Gastrocnemius medialis (tissue), 4 donors: ENCODE results near the gene FBXO7.

Source experiments
- POLR2A ChIP-seq, 2 donors: fragments of 450-650 bp; IDR thresholded peaks; one replicate each; pipeline ENCODE4 v1.6.1; 2017; ENCODE audit warnings: antibody characterized with exemption in 2 of 2, mild to moderate bottlenecking in 2 of 2, moderate library complexity in 2 of 2
- TF ChIP-seq, protein P1 (sequence below), 5 experiments: fragments of 450-650 bp in 3 of 5; fragments of 200-600 bp in 2 of 5; sonication (generic) in 2 of 5; IDR thresholded peaks in 4 of 5; conservative IDR thresholded peaks in 1 of 5; 1 replicate in 4 of 5; 2 replicates in 1 of 5; pipeline ENCODE4 v1.5.1; 2016 to 2019; ENCODE audit warnings: antibody characterized with exemption in 5 of 5, mild to moderate bottlenecking in 3 of 5, moderate library complexity in 3 of 5

- TF ChIP-seq, protein P1, sequence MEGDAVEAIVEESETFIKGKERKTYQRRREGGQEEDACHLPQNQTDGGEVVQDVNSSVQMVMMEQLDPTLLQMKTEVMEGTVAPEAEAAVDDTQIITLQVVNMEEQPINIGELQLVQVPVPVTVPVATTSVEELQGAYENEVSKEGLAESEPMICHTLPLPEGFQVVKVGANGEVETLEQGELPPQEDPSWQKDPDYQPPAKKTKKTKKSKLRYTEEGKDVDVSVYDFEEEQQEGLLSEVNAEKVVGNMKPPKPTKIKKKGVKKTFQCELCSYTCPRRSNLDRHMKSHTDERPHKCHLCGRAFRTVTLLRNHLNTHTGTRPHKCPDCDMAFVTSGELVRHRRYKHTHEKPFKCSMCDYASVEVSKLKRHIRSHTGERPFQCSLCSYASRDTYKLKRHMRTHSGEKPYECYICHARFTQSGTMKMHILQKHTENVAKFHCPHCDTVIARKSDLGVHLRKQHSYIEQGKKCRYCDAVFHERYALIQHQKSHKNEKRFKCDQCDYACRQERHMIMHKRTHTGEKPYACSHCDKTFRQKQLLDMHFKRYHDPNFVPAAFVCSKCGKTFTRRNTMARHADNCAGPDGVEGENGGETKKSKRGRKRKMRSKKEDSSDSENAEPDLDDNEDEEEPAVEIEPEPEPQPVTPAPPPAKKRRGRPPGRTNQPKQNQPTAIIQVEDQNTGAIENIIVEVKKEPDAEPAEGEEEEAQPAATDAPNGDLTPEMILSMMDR (IDR thresholded peaks at IDR 0.05 in 4 of 5, conservative IDR thresholded peaks at IDR 0.05 in 1 of 5): no peak
- no peak for TF ChIP-seq POLR2A (IDR thresholded peaks at IDR 0.05)
Measured at GRCh38 chr22:32548039-32548438, 73.4 kb downstream of the FBXO7 start.
